Lower lobe of right lung (tissue), 2 donors: ENCODE results near the gene FGFRL1. TPM values are rescaled to one million over a fixed set of nuclear protein-coding genes. Genes with fewer than 3 reads are reported as not detected.

ENCODE experiments used
- ATAC-seq, 2 donors: fragments of 200-7000 bp; cut with Tn5 transposase; one replicate each; pipeline ENCODE4 v1.9.1; 2020 to 2022; ENCODE audit warnings: mild to moderate bottlenecking in 2 of 2, moderate library complexity in 2 of 2
- DNase-seq: peaks from one replicate; pipeline ENCODE4 v3.0.0-alpha.2; 2020
- H3K27ac ChIP-seq: fragments of 200-600 bp; one replicate; pipeline ENCODE4 v1.8.0; 2022
- H3K27me3 ChIP-seq: fragments of 200-600 bp; one replicate; pipeline ENCODE4 v1.8.0; 2022; ENCODE audit warnings: low read depth
- H3K36me3 ChIP-seq: fragments of 200-600 bp; one replicate; pipeline ENCODE4 v1.8.0; 2022; ENCODE audit warnings: mild to moderate bottlenecking
- H3K4me1 ChIP-seq: fragments of 200-600 bp; one replicate; pipeline ENCODE4 v1.8.0; 2022
- H3K4me3 ChIP-seq: fragments of 200-600 bp; one replicate; pipeline ENCODE4 v1.8.0; 2022; ENCODE audit warnings: mild to moderate bottlenecking
- H3K9me3 ChIP-seq: fragments of 200-600 bp; one replicate; pipeline ENCODE4 v1.8.0; 2022
- intact Hi-C: fragments of 100-400 bp; cut with DNase I; formaldehyde crosslinking; loops from one replicate; pipeline ENCODE4 v1.11.0; 2022
- total RNA-seq: library from RNA; stranded (reverse); fragmentation: NEBNext Ultra II Directional; extraction: Animal tissue kit (Norgen Biotek cat#: 25700); gene quantifications from one replicate; pipeline ENCODE4 v1.2.1, GENCODE V29; 2021
- TF ChIP-seq, protein P1 (sequence below): fragments of 200-600 bp; IDR thresholded peaks from one replicate; pipeline ENCODE4 v1.8.0; 2022; ENCODE audit warnings: antibody characterized with exemption, mild to moderate bottlenecking
- donor health status: DM: no; HTN: yes; CAD: no; lungs with severe emphysema.

The FGFRL1 gene
- total RNA-seq, 1 donor from 2014 or later = 23.4 TPM

- TF ChIP-seq, protein P1, sequence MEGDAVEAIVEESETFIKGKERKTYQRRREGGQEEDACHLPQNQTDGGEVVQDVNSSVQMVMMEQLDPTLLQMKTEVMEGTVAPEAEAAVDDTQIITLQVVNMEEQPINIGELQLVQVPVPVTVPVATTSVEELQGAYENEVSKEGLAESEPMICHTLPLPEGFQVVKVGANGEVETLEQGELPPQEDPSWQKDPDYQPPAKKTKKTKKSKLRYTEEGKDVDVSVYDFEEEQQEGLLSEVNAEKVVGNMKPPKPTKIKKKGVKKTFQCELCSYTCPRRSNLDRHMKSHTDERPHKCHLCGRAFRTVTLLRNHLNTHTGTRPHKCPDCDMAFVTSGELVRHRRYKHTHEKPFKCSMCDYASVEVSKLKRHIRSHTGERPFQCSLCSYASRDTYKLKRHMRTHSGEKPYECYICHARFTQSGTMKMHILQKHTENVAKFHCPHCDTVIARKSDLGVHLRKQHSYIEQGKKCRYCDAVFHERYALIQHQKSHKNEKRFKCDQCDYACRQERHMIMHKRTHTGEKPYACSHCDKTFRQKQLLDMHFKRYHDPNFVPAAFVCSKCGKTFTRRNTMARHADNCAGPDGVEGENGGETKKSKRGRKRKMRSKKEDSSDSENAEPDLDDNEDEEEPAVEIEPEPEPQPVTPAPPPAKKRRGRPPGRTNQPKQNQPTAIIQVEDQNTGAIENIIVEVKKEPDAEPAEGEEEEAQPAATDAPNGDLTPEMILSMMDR = no peak
- Histone ChIP-seq H3K4me1 (no peaks in the 10 kb centered on the region), H3K27me3 (peaks cover 32% of the 10 kb centered on the region), H3K36me3 (peaks cover 14% of the 10 kb centered on the region), H3K9me3 (no peaks in the 10 kb centered on the region), H3K4me3 (no peak overlapping the region), H3K27ac (no peak overlapping the region)
- DNase-seq = no peak
- no peak for ATAC-seq
- intact Hi-C loops = no loop called here
Measured at GRCh38 chr4:1027219-1027914, 15.9 kb downstream of the FGFRL1 start.

DNA sequence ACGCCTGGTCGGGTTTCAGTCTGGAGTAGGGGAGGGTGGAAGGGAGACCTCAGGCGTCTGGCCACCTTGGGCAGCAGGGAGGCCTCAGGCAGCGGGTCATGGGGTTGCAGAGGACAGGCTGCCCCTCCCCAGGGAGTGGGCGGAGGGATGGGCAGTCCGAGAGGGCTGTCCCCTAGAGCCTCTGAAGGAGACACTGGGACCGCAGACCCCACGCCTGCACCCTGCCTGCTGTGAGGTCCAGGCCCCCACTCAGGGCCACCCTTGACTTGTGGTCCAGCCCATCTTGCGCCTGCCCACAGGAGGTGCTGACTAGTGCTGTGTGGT, 16.5 kb downstream of the FGFRL1 start:
- Histone ChIP-seq H3K36me3 (peaks cover 14% of the 10 kb centered on the region), H3K27me3 (peaks cover 37% of the 10 kb centered on the region), H3K9me3 (no peaks in the 10 kb centered on the region), H3K27ac (no peak overlapping the region), H3K4me1 (no peaks in the 10 kb centered on the region), H3K4me3 (no peak overlapping the region)
- TF ChIP-seq, protein P1 = no peak
- no peak for DNase-seq
- ATAC-seq = no peak
- intact Hi-C loops = no loop called here

- intact Hi-C loops = no loop called here
- peaks cover 45% of the 10 kb centered on the region for H3K27me3 ChIP-seq
- H3K9me3 ChIP-seq = no peaks in the 10 kb centered on the region
- no peak overlapping the region for H3K27ac ChIP-seq
- TF ChIP-seq, protein P1 = no peak
- ATAC-seq (no peak), DNase-seq (no peak)
- H3K4me1 ChIP-seq = peaks cover 4% of the 10 kb centered on the region
- no peak overlapping the region for H3K4me3 ChIP-seq
- H3K36me3 ChIP-seq = peaks cover 14% of the 10 kb centered on the region
Measured at GRCh38 chr4:1028574-1029220, 17.3 kb downstream of the FGFRL1 start.

GRCh38 chr4:1029529-1029928, 18.1 kb downstream of the FGFRL1 start:
- TF ChIP-seq, protein P1 = no peak
- Histone ChIP-seq H3K27ac (no peak overlapping the region), H3K27me3 (peaks cover 46% of the 10 kb centered on the region), H3K4me3 (no peak overlapping the region), H3K9me3 (no peaks in the 10 kb centered on the region), H3K4me1 (peaks cover 12% of the 10 kb centered on the region), H3K36me3 (peaks cover 11% of the 10 kb centered on the region)
- DNase-seq (no peak), ATAC-seq (no peak)
- intact Hi-C loops = no loop called here

DNA sequence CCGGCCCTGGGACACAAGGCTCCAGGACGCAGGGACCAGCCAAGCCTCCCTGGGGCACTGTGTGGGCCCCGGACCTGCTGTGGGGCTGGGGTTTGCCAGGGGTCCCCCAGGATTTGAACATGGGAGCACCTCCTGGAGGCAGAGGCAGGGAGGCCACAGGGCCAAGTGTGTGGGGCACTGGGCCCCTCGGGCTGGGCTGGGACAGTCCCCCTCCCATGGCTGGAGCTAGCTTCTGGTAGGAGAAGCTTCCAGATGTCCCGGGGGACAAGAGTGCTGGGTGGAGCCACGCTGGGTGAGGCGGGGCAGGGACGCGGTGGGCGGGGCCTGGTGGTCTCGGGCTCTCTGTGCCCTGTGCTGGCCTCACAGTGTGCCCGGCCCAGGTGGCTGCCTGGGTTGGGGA, 18.6 kb downstream of the FGFRL1 start:
- TF ChIP-seq, protein P1 = no peak
- Histone ChIP-seq H3K9me3 (no peaks in the 10 kb centered on the region), H3K27me3 (peaks cover 46% of the 10 kb centered on the region), H3K36me3 (peaks cover 6% of the 10 kb centered on the region), H3K27ac (no peak overlapping the region), H3K4me3 (no peak overlapping the region), H3K4me1 (peaks cover 12% of the 10 kb centered on the region)
- intact Hi-C loops = no loop called here
- DNase-seq (no peak), ATAC-seq (no peak)
